GM23338 (cell line): Measurements from ENCODE around the gene CELF2. TPM values are rescaled to one million over a fixed set of nuclear protein-coding genes. Genes with fewer than 3 reads are reported as not detected.

ENCODE experiments used
- ATAC-seq: fragments of 200-7000 bp; cut with Tn5 transposase; 3 replicates; pipeline ENCODE4 v1.9.1; 2020
- DNase-seq: peaks from one replicate; pipeline ENCODE4 v3.0.0-alpha.2; 2015; ENCODE audit warnings: low spot score
- H2AFZ ChIP-seq: fragments of 200-600 bp; sonication (generic); 2 replicates; pipeline ENCODE4 v1.8.0; 2016; ENCODE audit warnings: antibody characterized with exemption, mild to moderate bottlenecking, moderate library complexity
- H3F3A ChIP-seq: fragments of 200-600 bp; sonication (generic); replicated peaks from 2 replicates; pipeline ENCODE4 v1.8.0; 2017; ENCODE audit warnings: antibody characterized with exemption, mixed run types, low read depth
- H3K27ac ChIP-seq: fragments of 200-600 bp; sonication (generic); 2 replicates; pipeline ENCODE4 v1.6.1; 2016; ENCODE audit warnings: low read depth
- H3K27me3 ChIP-seq: fragments of 200-600 bp; sonication (generic); 2 replicates; pipeline ENCODE4 v1.8.0; 2016; ENCODE audit warnings: mild to moderate bottlenecking, mixed run types, moderate library complexity; ENCODE audit not compliant: insufficient read depth
- H3K36me3 ChIP-seq: fragments of 200-600 bp; sonication (generic); 2 replicates; pipeline ENCODE4 v1.8.0; 2016; ENCODE audit warnings: mild to moderate bottlenecking; ENCODE audit not compliant: insufficient read depth
- H3K4me1 ChIP-seq: fragments of 200-600 bp; sonication (generic); 2 replicates; pipeline ENCODE4 v1.8.0; 2016; ENCODE audit warnings: mild to moderate bottlenecking, moderate library complexity; ENCODE audit not compliant: insufficient read depth
- H3K4me2 ChIP-seq: fragments of 200-600 bp; sonication (generic); 2 replicates; pipeline ENCODE4 v1.7.1; 2017; ENCODE audit warnings: mixed run types
- H3K4me3 ChIP-seq: fragments of 200-600 bp; sonication (generic); 2 replicates; pipeline ENCODE4 v1.6.1; 2016; ENCODE audit warnings: mixed run types
- H3K79me2 ChIP-seq: fragments of 200-600 bp; sonication (generic); replicated peaks from 2 replicates; pipeline ENCODE4 v1.8.0; 2017; ENCODE audit warnings: mild to moderate bottlenecking; ENCODE audit not compliant: insufficient read depth
- H3K9me2 ChIP-seq: fragments of 200-600 bp; sonication (generic); 2 replicates; pipeline ENCODE4 v1.8.0; 2017; ENCODE audit not compliant: insufficient read depth
- H4K20me1 ChIP-seq: fragments of 200-600 bp; sonication (generic); replicated peaks from 2 replicates; pipeline ENCODE4 v1.8.0; 2017; ENCODE audit warnings: mild to moderate bottlenecking; ENCODE audit not compliant: insufficient read depth
- H3K27ac Mint-ChIP-seq: 2 replicates; pipeline ENCODE4 v1.8.0; 2020; ENCODE audit warnings: inconsistent platforms, mild to moderate bottlenecking, moderate library complexity, mixed read lengths
- H3K27me3 Mint-ChIP-seq: 3 replicates; pipeline ENCODE4 v1.8.0; 2022; ENCODE audit warnings: low read depth, mild to moderate bottlenecking, moderate library complexity, mixed read lengths, inconsistent platforms; ENCODE audit not compliant: insufficient read depth, poor library complexity
- H3K36me3 Mint-ChIP-seq: 3 replicates; pipeline ENCODE4 v1.8.0; 2021; ENCODE audit warnings: low read depth, mild to moderate bottlenecking, inconsistent platforms, moderate library complexity, mixed read lengths
- H3K4me1 Mint-ChIP-seq: 3 replicates; pipeline ENCODE4 v1.8.0; 2020; ENCODE audit warnings: mild to moderate bottlenecking, inconsistent platforms, mixed read lengths
- H3K4me3 Mint-ChIP-seq: 3 replicates; pipeline ENCODE4 v1.8.0; 2021; ENCODE audit warnings: moderate library complexity, mild to moderate bottlenecking, inconsistent platforms, mixed read lengths
- H3K9me3 Mint-ChIP-seq: 3 replicates; pipeline ENCODE4 v1.8.0; 2020; ENCODE audit warnings: moderate library complexity, mild to moderate bottlenecking, inconsistent platforms, mixed read lengths
- CREB1 ChIP-seq: fragments of 250-450 bp; sonication (Bioruptor Pico); IDR thresholded peaks from 2 replicates; pipeline ENCODE4 v1.5.0; 2020; ENCODE audit warnings: low read depth, mild to moderate bottlenecking, moderate library complexity
- CTCF ChIP-seq, 2 experiments: fragments of 200-600 bp in 1 of 2; sonication (generic) in 1 of 2; conservative IDR thresholded peaks; 2 replicates each; pipeline versions ENCODE4 v1.5.1 to v1.6.1; 2016 to 2017; ENCODE audit warnings: antibody characterized with exemption in 2 of 2, low read depth in 2 of 2, mild to moderate bottlenecking in 2 of 2, moderate library complexity in 1 of 2
- EZH2phosphoT487 ChIP-seq: fragments of 200-600 bp; sonication (generic); IDR thresholded peaks from one replicate; pipeline ENCODE4 v1.8.1; 2018; ENCODE audit warnings: antibody characterized with exemption; ENCODE audit not compliant: unreplicated experiment
- JUNB ChIP-seq: IDR thresholded peaks from one replicate; pipeline ENCODE4 v1.6.1; 2016; ENCODE audit warnings: antibody characterized with exemption; ENCODE audit not compliant: unreplicated experiment
- NANOG ChIP-seq: IDR thresholded peaks from 2 replicates; pipeline ENCODE4 v1.6.1; 2016; ENCODE audit warnings: antibody characterized with exemption, borderline replicate concordance
- POLR2AphosphoS5 ChIP-seq: IDR thresholded peaks from 2 replicates; pipeline ENCODE4 v1.6.1; 2016; ENCODE audit warnings: antibody characterized with exemption, low read depth
- ZNF331 ChIP-seq: fragments of 250-450 bp; sonication (Bioruptor Pico); IDR thresholded peaks from 2 replicates; pipeline ENCODE4 v1.5.0; 2020; ENCODE audit warnings: low read depth, mild to moderate bottlenecking, moderate library complexity
- polyA plus RNA-seq: library from polyadenylated mRNA; unstranded; fragments of >200 nt; fragmentation: Nextera tagmentation; extraction: Ambion mirVana; gene quantifications from 2 replicates; pipeline ENCODE4 v1.2.1, GENCODE V29; 2016
- total RNA-seq: library from RNA; depleted of rRNA; stranded (reverse); fragments of >200 nt; shearing (Covaris generic); gene quantifications from 2 replicates; pipeline ENCODE4 v1.2.3, GENCODE V29; 2014
- TF ChIP-seq, protein P1 (sequence below): fragments of 250-450 bp; sonication (Bioruptor Pico); IDR thresholded peaks from 2 replicates; pipeline ENCODE4 v1.5.0; 2020; ENCODE audit warnings: mild to moderate bottlenecking, moderate library complexity
- TF ChIP-seq, protein P2 (sequence below): IDR thresholded peaks from 2 replicates; pipeline ENCODE4 v1.6.1; 2016; ENCODE audit warnings: antibody characterized with exemption

Gene CELF2
- total and polyA plus RNA-seq, 2 experiments from 2014 or later: 18.1 to 22.5 TPM

DNA sequence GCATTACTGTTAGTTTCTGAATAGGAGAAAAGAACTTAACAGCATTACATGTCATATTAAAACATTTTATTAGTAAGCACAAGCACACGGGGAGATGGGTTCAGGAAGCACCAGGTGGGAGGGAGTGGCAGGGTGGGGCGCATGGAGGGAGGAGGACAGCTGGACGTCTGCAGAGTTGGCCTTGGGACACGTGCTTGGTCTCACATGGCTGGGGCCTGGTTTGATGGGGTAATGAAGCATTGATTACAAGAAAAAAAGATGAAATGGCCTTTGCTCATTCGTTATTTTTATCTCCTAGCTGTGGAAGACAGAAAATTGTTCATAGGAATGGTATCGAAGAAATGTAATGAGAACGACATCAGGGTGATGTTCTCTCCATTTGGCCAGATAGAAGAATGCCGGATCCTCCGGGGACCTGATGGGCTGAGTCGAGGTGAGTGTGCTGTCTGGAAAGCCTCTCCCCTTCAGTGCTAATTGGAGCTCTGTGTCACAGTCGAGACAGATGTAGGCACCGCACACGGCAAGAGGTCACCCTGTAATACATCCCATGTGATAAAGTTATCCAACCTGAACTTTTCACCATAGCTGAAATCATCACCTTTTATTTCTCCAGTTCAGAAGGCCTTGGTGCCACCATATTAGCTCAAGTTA, 239.9 kb downstream of the CELF2 start:
- peaks cover 15% of the 10 kb centered on the region for H3K4me1 Mint-ChIP-seq
- no peak overlapping the region for H2AFZ ChIP-seq
- peaks cover 10% of the 10 kb centered on the region for H3K27me3 Mint-ChIP-seq
- no peaks in the 10 kb centered on the region for H3K9me2 ChIP-seq
- no peak overlapping the region for H3K4me3 ChIP-seq
- H3K4me3 Mint-ChIP-seq: no peak overlapping the region
- H3K4me2 ChIP-seq: no peak overlapping the region
- no peaks in the 10 kb centered on the region for H3K9me3 Mint-ChIP-seq
- H3K27me3 ChIP-seq: no peaks in the 10 kb centered on the region
- no peaks in the 10 kb centered on the region for H3K4me1 ChIP-seq
- H4K20me1 ChIP-seq: no peaks in the 10 kb centered on the region; the same call in 1 of the 2 replicates
- H3K27ac ChIP-seq: no peak overlapping the region
- DNase-seq (no peak), ATAC-seq (no peak)
- H3F3A ChIP-seq: no peaks in the 10 kb centered on the region
- H3K27ac Mint-ChIP-seq: no peak overlapping the region
- no peaks in the 10 kb centered on the region for H3K36me3 ChIP-seq
- TF ChIP-seq POLR2AphosphoS5 (no peak), EZH2phosphoT487 (no peak), CREB1 (no peak), ZNF331 (CRISPR knock-in tag) (no peak), NANOG (no peak), CTCF (conservative IDR thresholded peaks at IDR 0.05; ENCODE audit: low read depth in 2 of 2) (no peak), JUNB (no peak)
- TF ChIP-seq, protein P1, sequence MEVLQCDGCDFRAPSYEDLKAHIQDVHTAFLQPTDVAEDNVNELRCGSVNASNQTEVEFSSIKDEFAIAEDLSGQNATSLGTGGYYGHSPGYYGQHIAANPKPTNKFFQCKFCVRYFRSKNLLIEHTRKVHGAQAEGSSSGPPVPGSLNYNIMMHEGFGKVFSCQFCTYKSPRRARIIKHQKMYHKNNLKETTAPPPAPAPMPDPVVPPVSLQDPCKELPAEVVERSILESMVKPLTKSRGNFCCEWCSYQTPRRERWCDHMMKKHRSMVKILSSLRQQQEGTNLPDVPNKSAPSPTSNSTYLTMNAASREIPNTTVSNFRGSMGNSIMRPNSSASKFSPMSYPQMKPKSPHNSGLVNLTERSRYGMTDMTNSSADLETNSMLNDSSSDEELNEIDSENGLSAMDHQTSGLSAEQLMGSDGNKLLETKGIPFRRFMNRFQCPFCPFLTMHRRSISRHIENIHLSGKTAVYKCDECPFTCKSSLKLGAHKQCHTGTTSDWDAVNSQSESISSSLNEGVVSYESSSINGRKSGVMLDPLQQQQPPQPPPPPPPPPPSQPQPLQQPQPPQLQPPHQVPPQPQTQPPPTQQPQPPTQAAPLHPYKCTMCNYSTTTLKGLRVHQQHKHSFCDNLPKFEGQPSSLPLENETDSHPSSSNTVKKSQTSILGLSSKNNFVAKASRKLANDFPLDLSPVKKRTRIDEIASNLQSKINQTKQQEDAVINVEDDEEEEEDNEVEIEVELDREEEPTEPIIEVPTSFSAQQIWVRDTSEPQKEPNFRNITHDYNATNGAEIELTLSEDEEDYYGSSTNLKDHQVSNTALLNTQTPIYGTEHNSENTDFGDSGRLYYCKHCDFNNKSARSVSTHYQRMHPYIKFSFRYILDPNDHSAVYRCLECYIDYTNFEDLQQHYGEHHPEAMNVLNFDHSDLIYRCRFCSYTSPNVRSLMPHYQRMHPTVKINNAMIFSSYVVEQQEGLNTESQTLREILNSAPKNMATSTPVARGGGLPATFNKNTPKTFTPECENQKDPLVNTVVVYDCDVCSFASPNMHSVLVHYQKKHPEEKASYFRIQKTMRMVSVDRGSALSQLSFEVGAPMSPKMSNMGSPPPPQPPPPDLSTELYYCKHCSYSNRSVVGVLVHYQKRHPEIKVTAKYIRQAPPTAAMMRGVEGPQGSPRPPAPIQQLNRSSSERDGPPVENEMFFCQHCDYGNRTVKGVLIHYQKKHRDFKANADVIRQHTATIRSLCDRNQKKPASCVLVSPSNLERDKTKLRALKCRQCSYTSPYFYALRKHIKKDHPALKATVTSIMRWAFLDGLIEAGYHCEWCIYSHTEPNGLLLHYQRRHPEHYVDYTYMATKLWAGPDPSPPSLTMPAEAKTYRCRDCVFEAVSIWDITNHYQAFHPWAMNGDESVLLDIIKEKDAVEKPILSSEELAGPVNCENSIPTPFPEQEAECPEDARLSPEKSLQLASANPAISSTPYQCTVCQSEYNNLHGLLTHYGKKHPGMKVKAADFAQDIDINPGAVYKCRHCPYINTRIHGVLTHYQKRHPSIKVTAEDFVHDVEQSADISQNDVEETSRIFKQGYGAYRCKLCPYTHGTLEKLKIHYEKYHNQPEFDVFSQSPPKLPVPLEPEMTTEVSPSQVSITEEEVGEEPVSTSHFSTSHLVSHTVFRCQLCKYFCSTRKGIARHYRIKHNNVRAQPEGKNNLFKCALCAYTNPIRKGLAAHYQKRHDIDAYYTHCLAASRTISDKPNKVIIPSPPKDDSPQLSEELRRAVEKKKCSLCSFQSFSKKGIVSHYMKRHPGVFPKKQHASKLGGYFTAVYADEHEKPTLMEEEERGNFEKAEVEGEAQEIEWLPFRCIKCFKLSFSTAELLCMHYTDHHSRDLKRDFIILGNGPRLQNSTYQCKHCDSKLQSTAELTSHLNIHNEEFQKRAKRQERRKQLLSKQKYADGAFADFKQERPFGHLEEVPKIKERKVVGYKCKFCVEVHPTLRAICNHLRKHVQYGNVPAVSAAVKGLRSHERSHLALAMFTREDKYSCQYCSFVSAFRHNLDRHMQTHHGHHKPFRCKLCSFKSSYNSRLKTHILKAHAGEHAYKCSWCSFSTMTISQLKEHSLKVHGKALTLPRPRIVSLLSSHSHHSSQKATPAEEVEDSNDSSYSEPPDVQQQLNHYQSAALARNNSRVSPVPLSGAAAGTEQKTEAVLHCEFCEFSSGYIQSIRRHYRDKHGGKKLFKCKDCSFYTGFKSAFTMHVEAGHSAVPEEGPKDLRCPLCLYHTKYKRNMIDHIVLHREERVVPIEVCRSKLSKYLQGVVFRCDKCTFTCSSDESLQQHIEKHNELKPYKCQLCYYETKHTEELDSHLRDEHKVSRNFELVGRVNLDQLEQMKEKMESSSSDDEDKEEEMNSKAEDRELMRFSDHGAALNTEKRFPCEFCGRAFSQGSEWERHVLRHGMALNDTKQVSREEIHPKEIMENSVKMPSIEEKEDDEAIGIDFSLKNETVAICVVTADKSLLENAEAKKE (CRISPR knock-in tag): no peak
- TF ChIP-seq, protein P2, sequence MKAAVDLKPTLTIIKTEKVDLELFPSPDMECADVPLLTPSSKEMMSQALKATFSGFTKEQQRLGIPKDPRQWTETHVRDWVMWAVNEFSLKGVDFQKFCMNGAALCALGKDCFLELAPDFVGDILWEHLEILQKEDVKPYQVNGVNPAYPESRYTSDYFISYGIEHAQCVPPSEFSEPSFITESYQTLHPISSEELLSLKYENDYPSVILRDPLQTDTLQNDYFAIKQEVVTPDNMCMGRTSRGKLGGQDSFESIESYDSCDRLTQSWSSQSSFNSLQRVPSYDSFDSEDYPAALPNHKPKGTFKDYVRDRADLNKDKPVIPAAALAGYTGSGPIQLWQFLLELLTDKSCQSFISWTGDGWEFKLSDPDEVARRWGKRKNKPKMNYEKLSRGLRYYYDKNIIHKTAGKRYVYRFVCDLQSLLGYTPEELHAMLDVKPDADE: no peak
- no peaks in the 10 kb centered on the region for H3K36me3 Mint-ChIP-seq
- H3K79me2 ChIP-seq: no peaks in the 10 kb centered on the region
